Muscle of leg (tissue), 11 donors: ENCODE data around the gene MYCN. TPM values are rescaled to one million over a fixed set of nuclear protein-coding genes. Genes with fewer than 3 reads are reported as not detected.

ENCODE experiments used
- DNase-seq: peaks from one replicate; pipeline ENCODE4 v3.0.0; 2013
- H3K27ac ChIP-seq: one replicate; pipeline ENCODE4 v1.5.1; 2013; ENCODE audit warnings: mild to moderate bottlenecking, low read length, control low read depth
- H3K27me3 ChIP-seq: one replicate; pipeline ENCODE4 v1.6.1; 2013; ENCODE audit warnings: low read length; ENCODE audit not compliant: control insufficient read depth, insufficient read depth
- H3K36me3 ChIP-seq: one replicate; pipeline ENCODE4 v1.6.1; 2013; ENCODE audit warnings: low read length; ENCODE audit not compliant: control insufficient read depth, insufficient read depth
- H3K4me1 ChIP-seq: one replicate; pipeline ENCODE4 v1.6.1; 2013; ENCODE audit warnings: low read length; ENCODE audit not compliant: control insufficient read depth, insufficient read depth
- H3K4me3 ChIP-seq: one replicate; pipeline ENCODE4 v1.5.1; 2013; ENCODE audit warnings: low read length, control low read depth
- H3K9me3 ChIP-seq: replicated peaks from 2 replicates; pipeline ENCODE4 v1.6.1; 2013; ENCODE audit warnings: low read depth, low read length; ENCODE audit not compliant: control insufficient read depth
- WGBS: methylation state at CpG from one replicate; pipeline ENCODE4 v1.1.5; 2013; ENCODE audit warnings: missing lambda C conversion rate; ENCODE audit not compliant: insufficient coverage; 5-methylcytosine and 5-hydroxymethylcytosine counted together
- polyA plus RNA-seq, 8 donors: library from polyadenylated mRNA; unstranded; fragments of 120-200 nt; gene quantifications; one replicate each; pipeline versions ENCODE4 v1.2.1 to v1.2.3, GENCODE V29; 2013; ENCODE audit warnings: inconsistent platforms in 1 of 8, low replicate concordance in 1 of 8; ENCODE audit not compliant: insufficient read length in 8 of 8, insufficient read depth in 1 of 8
- total RNA-seq: library from RNA; stranded (reverse); fragments of 120-200 nt; gene quantifications from one replicate; pipeline ENCODE4 v1.2.4, GENCODE V29; 2013

The MYCN gene
- total and polyA plus RNA-seq, 9 donors, result 5.5 to 9.2 (median 6.6) TPM

- H3K4me1 ChIP-seq, result peaks cover 38% of the 10 kb centered on the region
- H3K27ac ChIP-seq, result no peak overlapping the region
- WGBS, result 63% methylated on average over 3 of the region's 4 CpGs
- no peaks in the 10 kb centered on the region for H3K36me3 ChIP-seq
- DNase-seq, result no peak
- H3K9me3 ChIP-seq, result no peaks in the 10 kb centered on the region
- no peak overlapping the region for H3K4me3 ChIP-seq
- no peaks in the 10 kb centered on the region for H3K27me3 ChIP-seq
These were observed 46.3 kb downstream of the MYCN start for GRCh38 chr2:15986644-15987043.

GRCh38 chr2:15988733-15989132, 48.4 kb downstream of the MYCN start:
- no peak overlapping the region for H3K4me3 ChIP-seq
- WGBS, result no CpG with 5 or more reads among the region's 5 CpGs
- no peak overlapping the region for H3K27ac ChIP-seq
- no peaks in the 10 kb centered on the region for H3K27me3 ChIP-seq
- peaks cover 27% of the 10 kb centered on the region for H3K4me1 ChIP-seq
- DNase-seq, result no peak
- H3K36me3 ChIP-seq, result no peaks in the 10 kb centered on the region
- no peaks in the 10 kb centered on the region for H3K9me3 ChIP-seq

- no peak overlapping the region for H3K4me3 ChIP-seq
- no peaks in the 10 kb centered on the region for H3K36me3 ChIP-seq
- no peak for DNase-seq
- H3K4me1 ChIP-seq, result peaks cover 20% of the 10 kb centered on the region
- 60% methylated on average over 2 of the region's 7 CpGs for WGBS
- no peaks in the 10 kb centered on the region for H3K27me3 ChIP-seq
- H3K9me3 ChIP-seq, result no peaks in the 10 kb centered on the region
- H3K27ac ChIP-seq, result no peak overlapping the region
These were observed 49.2 kb downstream of the MYCN start for GRCh38 chr2:15989559-15989958.

GRCh38 chr2:15990151-15991101, 50.1 kb downstream of the MYCN start:
- Histone ChIP-seq H3K36me3 (no peaks in the 10 kb centered on the region), H3K9me3 (no peaks in the 10 kb centered on the region), H3K4me1 (peaks cover 13% of the 10 kb centered on the region), H3K27me3 (no peaks in the 10 kb centered on the region), H3K27ac (no peak overlapping the region), H3K4me3 (no peak overlapping the region)
- no peak for DNase-seq
- WGBS, result 98% methylated on average over 6 of the region's 11 CpGs

GRCh38 chr2:15991231-15991630, 50.9 kb downstream of the MYCN start:
- WGBS, result 70% methylated on average over 2 of the region's 3 CpGs
- no peak for DNase-seq

GRCh38 chr2:15992457-15993231, 52.3 kb downstream of the MYCN start:
- Histone ChIP-seq H3K27ac (peak overlapping the region; percentile 47), H3K4me3 (no peak overlapping the region), H3K4me1 (peaks cover 11% of the 10 kb centered on the region), H3K36me3 (no peaks in the 10 kb centered on the region), H3K27me3 (no peaks in the 10 kb centered on the region), H3K9me3 (no peaks in the 10 kb centered on the region)
- DNase-seq, result no peak
- 85% methylated on average over 9 of the region's 10 CpGs for WGBS

More at GRCh38 chr2:15991231-15991630, 50.9 kb downstream of the MYCN start:
- peaks cover 10% of the 10 kb centered on the region for H3K4me1 ChIP-seq
- no peak overlapping the region for H3K27ac ChIP-seq
- H3K4me3 ChIP-seq, result no peak overlapping the region
- no peaks in the 10 kb centered on the region for H3K9me3 ChIP-seq
- H3K36me3 ChIP-seq, result no peaks in the 10 kb centered on the region
- no peaks in the 10 kb centered on the region for H3K27me3 ChIP-seq

GRCh38 chr2:15993232-15993610, 52.9 kb downstream of the MYCN start:
- H3K27me3 ChIP-seq, result no peaks in the 10 kb centered on the region
- 78% methylated on average over 5 of the region's 6 CpGs for WGBS
- peaks cover 14% of the 10 kb centered on the region for H3K4me1 ChIP-seq
- peak; percentile 66 for DNase-seq
- no peaks in the 10 kb centered on the region for H3K36me3 ChIP-seq
- H3K9me3 ChIP-seq, result no peaks in the 10 kb centered on the region
- H3K27ac ChIP-seq, result peak overlapping the region; percentile 47
- no peak overlapping the region for H3K4me3 ChIP-seq

GRCh38 chr2:15993666-15994065, 53.3 kb downstream of the MYCN start:
- Histone ChIP-seq H3K27ac (peak overlapping the region; percentile 29), H3K36me3 (no peaks in the 10 kb centered on the region), H3K4me3 (no peak overlapping the region), H3K27me3 (no peaks in the 10 kb centered on the region), H3K9me3 (no peaks in the 10 kb centered on the region), H3K4me1 (peaks cover 14% of the 10 kb centered on the region)
- 75% methylated on average over 7 of the region's 7 CpGs for WGBS
- no peak for DNase-seq

GRCh38 chr2:15995603-15996002, 55.3 kb downstream of the MYCN start:
- no peak for DNase-seq
- no peak overlapping the region for H3K4me3 ChIP-seq
- H3K9me3 ChIP-seq, result no peaks in the 10 kb centered on the region
- H3K27ac ChIP-seq, result no peak overlapping the region
- no peaks in the 10 kb centered on the region for H3K27me3 ChIP-seq
- no CpG with 5 or more reads among the region's 3 CpGs for WGBS
- H3K36me3 ChIP-seq, result no peaks in the 10 kb centered on the region
- peaks cover 14% of the 10 kb centered on the region for H3K4me1 ChIP-seq
